Psoas muscle (tissue), 8 donors: ENCODE measurements around the gene TDO2. TPM values are rescaled to one million over a fixed set of nuclear protein-coding genes. Genes with fewer than 3 reads are reported as not detected.
"Not testable (repeated sequence)": the region's sequence is repeated elsewhere in the genome, so short reads cannot be mapped to it uniquely, and the experiment has no call there.

Source experiments
- ATAC-seq, 4 donors: fragments of 200-7000 bp; cut with Tn5 transposase; one replicate each; pipeline ENCODE4 v1.9.1; 2020; ENCODE audit warnings: moderate library complexity in 3 of 4, mild to moderate bottlenecking in 2 of 4
- DNase-seq, 2 donors: peaks; one replicate each; pipeline ENCODE4 v3.0.0-alpha.2; 2020
- H3K27ac ChIP-seq: fragments of 200-600 bp; one replicate; pipeline ENCODE4 v1.8.0; 2022
- H3K27me3 ChIP-seq, 3 donors: fragments of 200-600 bp in 1 of 3; one replicate each; pipeline versions ENCODE4 v1.6.1 to v1.8.0; 2013 to 2022; ENCODE audit warnings: low read length in 2 of 3, mild to moderate bottlenecking in 2 of 3, moderate library complexity in 1 of 3; ENCODE audit not compliant: insufficient read depth in 3 of 3
- H3K36me3 ChIP-seq, 2 donors: fragments of 200-600 bp in 1 of 2; one replicate each; pipeline versions ENCODE4 v1.6.1 to v1.8.0; 2013 to 2022; ENCODE audit warnings: low read depth in 1 of 2, mild to moderate bottlenecking in 1 of 2, moderate library complexity in 1 of 2; ENCODE audit not compliant: insufficient read depth in 1 of 2
- H3K4me1 ChIP-seq: fragments of 200-600 bp; one replicate; pipeline ENCODE4 v1.8.0; 2022
- H3K4me3 ChIP-seq: fragments of 200-600 bp; one replicate; pipeline ENCODE4 v1.8.0; 2022; ENCODE audit warnings: mild to moderate bottlenecking
- H3K9me3 ChIP-seq: fragments of 200-600 bp; one replicate; pipeline ENCODE4 v1.8.0; 2022
- WGBS, 3 donors: extraction: QIAGEN DNeasy Blood & Tissue Kit; methylation state at CpG; one replicate each; pipeline versions ENCODE4 v1.1.6 to v1.1.7; 2013; 5-methylcytosine and 5-hydroxymethylcytosine counted together
- intact Hi-C, 2 donors: fragments of 100-400 bp; cut with DNase I; formaldehyde crosslinking; loops; one replicate each; pipeline versions ENCODE4 v1.11.0 to v1.14.2; 2022
- polyA plus RNA-seq, 3 donors: library from polyadenylated mRNA; stranded (reverse); fragments of 200-250 nt; gene quantifications; one replicate each; pipeline ENCODE4 v1.2.3, GENCODE V29; 2013
- total RNA-seq, 4 donors: library from RNA; stranded (reverse); fragmentation: NEBNext Ultra II Directional in 2 of 4; extraction: Animal tissue kit (Norgen Biotek cat#: 25700) in 2 of 4; gene quantifications; one replicate each; pipeline versions ENCODE4 v1.2.1 to v1.2.4, GENCODE V29; 2021 to 2023
- TF ChIP-seq, protein P1 (sequence below): fragments of 200-600 bp; IDR thresholded peaks from one replicate; pipeline ENCODE4 v1.8.0; 2022; ENCODE audit warnings: antibody characterized with exemption
- donor health status: healthy with polysubstance abuse.
- donor health status: DM: no; HTN: no; CAD: no; lungs with moderate emphysema.
- donor health status: Bipolar disorder and iron deficiency.
- donor health status: healthy.
- donor health status: DM: yes; HTN: yes; CAD: no.
- donor health status: DM: no; HTN: no; CAD: no.
- donor health status: DM: no; HTN: no; CAD: no.
- donor health status: DM: yes; HTN: yes; CAD: no.

TDO2 gene
- total and polyA plus RNA-seq, 7 donors = 0.04 to 0.35 (median 0.21) TPM; not detected in 4

DNA sequence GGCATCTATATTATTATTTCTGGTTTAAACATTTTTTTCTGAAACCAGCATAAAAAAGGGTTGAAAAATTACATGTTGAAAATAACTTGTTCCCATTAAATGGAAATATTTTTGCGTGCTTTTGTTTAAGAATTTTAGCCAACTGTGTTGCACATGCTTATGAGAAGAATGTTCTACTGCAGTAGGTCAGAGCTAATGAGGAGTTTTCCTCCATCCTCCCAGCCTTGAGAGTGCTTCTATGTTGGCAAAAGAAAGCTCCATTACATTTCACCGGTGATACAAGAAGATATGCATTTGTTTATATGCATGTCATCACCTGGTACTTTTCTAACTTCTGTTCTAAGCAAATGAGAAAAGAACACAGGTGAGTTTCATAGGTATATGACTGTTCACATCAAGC lies 13.6 kb upstream of the TDO2 start:
- no peak overlapping the region for H3K27ac ChIP-seq
- H3K36me3 ChIP-seq = no peaks in the 10 kb centered on the region
- WGBS, 3 donors = 74 to 80% (median 76%) methylated on average over 2 of the region's 2 CpGs
- ATAC-seq = no peak
- H3K9me3 ChIP-seq = no peaks in the 10 kb centered on the region
- DNase-seq = no peak
- no peaks in the 10 kb centered on the region for H3K4me1 ChIP-seq
- no peak overlapping the region for H3K4me3 ChIP-seq
- TF ChIP-seq, protein P1, sequence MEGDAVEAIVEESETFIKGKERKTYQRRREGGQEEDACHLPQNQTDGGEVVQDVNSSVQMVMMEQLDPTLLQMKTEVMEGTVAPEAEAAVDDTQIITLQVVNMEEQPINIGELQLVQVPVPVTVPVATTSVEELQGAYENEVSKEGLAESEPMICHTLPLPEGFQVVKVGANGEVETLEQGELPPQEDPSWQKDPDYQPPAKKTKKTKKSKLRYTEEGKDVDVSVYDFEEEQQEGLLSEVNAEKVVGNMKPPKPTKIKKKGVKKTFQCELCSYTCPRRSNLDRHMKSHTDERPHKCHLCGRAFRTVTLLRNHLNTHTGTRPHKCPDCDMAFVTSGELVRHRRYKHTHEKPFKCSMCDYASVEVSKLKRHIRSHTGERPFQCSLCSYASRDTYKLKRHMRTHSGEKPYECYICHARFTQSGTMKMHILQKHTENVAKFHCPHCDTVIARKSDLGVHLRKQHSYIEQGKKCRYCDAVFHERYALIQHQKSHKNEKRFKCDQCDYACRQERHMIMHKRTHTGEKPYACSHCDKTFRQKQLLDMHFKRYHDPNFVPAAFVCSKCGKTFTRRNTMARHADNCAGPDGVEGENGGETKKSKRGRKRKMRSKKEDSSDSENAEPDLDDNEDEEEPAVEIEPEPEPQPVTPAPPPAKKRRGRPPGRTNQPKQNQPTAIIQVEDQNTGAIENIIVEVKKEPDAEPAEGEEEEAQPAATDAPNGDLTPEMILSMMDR = no peak
- no peaks in the 10 kb centered on the region for H3K27me3 ChIP-seq
- intact Hi-C loops = no loop called here

DNA sequence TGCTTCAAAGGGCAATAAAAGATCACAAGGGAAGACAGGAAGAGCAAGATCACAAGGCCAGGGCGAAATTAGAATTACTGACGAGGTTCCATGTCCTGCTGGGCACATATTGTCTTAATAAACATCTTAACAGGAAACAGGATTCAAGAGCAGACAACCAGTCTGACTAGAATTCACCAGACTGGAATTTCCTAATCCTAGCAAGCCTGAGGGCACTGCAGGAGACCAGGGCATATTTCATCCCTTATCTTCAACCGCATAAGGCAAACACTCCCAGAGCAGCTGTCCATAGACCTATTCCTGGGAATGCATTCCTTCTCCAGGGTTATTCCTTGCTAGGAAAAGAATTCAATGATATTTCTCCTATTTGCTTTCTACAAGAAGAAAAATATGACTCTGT lies 12.4 kb upstream of the TDO2 start:
- TF ChIP-seq, protein P1 = no peak
- no peak overlapping the region for H3K27ac ChIP-seq
- no peaks in the 10 kb centered on the region for H3K4me1 ChIP-seq
- ATAC-seq (no peak), DNase-seq (no peak)
- H3K27me3 ChIP-seq = no peaks in the 10 kb centered on the region
- H3K36me3 ChIP-seq = no peaks in the 10 kb centered on the region
- H3K4me3 ChIP-seq = no peak overlapping the region
- intact Hi-C loops = no loop called here
- H3K9me3 ChIP-seq = no peaks in the 10 kb centered on the region
- WGBS, 3 donors = 71 to 88% (median 83%) methylated on average over 3 of the region's 3 CpGs

DNA sequence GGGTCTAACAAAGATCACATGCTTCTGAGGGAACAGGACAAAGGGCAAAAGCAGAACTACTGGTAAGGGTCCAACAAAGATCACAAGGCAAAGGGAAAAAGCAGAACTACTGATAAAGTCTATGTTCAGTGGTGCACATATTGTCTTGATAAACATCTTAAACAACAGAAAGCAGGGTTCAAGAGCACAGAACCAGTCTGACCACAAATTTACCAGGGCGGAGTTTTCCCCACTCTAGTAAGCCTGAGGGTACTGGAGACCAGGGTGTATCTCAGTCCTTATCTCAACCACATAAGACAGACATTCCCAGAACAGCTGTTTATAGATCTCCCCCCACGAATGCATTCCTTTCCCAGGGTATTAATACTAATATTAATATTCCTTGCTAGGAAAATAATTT lies 5.1 kb upstream of the TDO2 start:
- H3K27ac ChIP-seq, H3K4me3 ChIP-seq, H3K27me3 ChIP-seq, H3K9me3 ChIP-seq, H3K36me3 ChIP-seq, H3K4me1 ChIP-seq, intact Hi-C loops, DNase-seq, ATAC-seq: not testable (repeated sequence)
- WGBS, 3 donors = 82 to 92% (median 88%) methylated on average over 2 of the region's 2 CpGs

DNA sequence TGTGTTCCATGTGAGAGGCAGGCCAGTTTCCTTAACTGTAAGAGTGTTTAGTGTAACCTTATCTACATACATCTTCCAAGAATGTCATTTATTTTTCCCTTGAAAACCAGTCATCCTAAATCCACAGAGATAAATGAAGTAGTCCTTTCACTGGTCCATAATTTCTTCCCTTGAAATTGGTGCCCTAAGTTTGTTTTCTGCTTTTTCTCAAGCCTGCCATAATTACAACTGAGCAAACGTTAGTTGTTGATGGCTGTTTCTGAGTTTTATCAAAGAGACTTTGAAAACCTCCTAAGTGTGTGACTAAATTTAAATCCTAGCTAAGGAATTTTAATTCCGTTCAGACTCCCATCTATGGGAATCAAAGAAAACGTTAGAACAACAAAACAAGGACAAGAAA lies 3.6 kb upstream of the TDO2 start:
- H3K9me3 ChIP-seq = peaks cover 5% of the 10 kb centered on the region
- no peak for DNase-seq
- H3K36me3 ChIP-seq = no peaks in the 10 kb centered on the region
- no peak overlapping the region for H3K27ac ChIP-seq
- no peak overlapping the region for H3K4me3 ChIP-seq
- no peaks in the 10 kb centered on the region for H3K27me3 ChIP-seq
- no peaks in the 10 kb centered on the region for H3K4me1 ChIP-seq
- intact Hi-C loops = no loop called here
- TF ChIP-seq, protein P1 = no peak
- no peak for ATAC-seq
- WGBS, 3 donors = 6 to 12% (median 7%) methylated on average over 3 of the region's 3 CpGs

DNA sequence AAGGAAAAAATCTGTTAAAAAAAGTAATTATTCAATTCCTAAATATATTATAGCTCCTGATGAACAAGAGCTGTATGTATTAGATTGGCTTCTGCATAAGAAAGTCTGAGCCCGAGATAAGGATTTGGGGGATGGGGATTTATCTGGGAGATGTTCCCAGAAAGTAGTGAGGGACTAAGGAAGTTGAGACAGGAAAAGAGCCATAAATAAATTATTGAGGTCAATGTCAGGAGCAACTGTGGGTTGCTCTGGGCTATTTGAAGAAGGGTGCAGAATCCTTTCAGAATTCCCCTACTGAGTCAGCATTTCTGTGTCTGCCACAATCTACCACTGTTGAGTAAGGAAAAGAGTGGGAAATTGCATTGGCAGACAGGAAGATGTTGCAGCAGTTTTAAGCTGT lies 3.1 kb upstream of the TDO2 start:
- no peak for ATAC-seq
- no peaks in the 10 kb centered on the region for H3K4me1 ChIP-seq
- H3K27ac ChIP-seq = no peak overlapping the region
- DNase-seq = no peak
- H3K4me3 ChIP-seq = no peak overlapping the region
- peaks cover 5% of the 10 kb centered on the region for H3K9me3 ChIP-seq
- no peaks in the 10 kb centered on the region for H3K36me3 ChIP-seq
- TF ChIP-seq, protein P1 = no peak
- no peaks in the 10 kb centered on the region for H3K27me3 ChIP-seq
- intact Hi-C loops = no loop called here
- WGBS, 3 donors = 11 to 39% (median 23%) methylated on average over 1 of the region's 1 CpG
